ENCODE measurements around the gene B3GAT2. TPM values are rescaled to one million over a fixed set of nuclear protein-coding genes. Genes with fewer than 3 reads are reported as not detected.

B3GAT2 gene, protein sequence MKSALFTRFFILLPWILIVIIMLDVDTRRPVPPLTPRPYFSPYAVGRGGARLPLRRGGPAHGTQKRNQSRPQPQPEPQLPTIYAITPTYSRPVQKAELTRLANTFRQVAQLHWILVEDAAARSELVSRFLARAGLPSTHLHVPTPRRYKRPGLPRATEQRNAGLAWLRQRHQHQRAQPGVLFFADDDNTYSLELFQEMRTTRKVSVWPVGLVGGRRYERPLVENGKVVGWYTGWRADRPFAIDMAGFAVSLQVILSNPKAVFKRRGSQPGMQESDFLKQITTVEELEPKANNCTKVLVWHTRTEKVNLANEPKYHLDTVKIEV
- total RNA-seq: not detected in 2 replicates

DNA sequence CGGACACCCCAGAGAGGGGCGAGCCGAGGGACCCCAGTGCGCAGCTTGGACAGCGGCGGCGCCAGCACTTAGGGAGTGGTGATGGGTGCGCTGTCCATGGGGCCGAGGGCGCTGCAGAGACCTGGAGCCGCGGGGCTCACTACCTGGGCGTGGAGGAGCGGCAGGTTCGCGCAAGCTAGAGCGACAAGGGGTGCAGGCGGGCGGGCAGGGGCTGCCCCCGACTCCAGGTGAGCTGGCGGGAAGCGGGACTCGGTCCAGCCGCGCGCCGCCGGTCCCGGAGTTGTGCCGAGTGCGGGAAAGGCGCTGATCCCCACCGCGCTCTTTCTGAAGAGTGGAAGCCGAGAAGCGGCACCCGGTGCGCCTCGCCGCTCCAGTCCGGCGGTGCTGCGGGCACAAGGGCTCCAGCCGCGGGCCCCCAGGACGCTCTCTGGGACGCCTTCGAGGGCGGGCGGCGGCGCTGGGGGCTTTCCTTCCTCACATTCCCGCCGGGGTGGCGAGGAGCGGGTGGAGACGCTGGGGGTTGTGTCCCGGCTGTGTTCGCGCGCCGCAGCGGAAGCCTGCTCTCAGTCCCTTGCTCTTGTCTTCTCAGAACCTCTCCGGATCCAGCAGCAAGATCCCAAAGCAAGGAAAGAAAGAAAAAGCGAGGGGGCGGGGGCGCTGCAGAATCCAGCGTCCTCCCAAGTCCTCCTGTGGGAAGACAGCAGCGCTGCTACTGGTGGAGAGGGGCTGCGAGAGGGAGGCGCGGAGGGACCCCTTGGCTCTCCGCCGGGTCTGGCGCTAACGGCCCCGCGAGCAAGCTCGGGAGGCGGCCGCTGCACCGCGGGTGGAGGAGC is at the start of gene B3GAT2:
TSS of gene B3GAT2 (minus strand) at position 610 of the 833 bp plus-strand sequence. CDS start 631 bp downstream, outside the sequence.

Data from mesangial cell (primary cell).